Measurements from ENCODE around the gene COPS4.
"Not testable (repeated sequence)": the region's sequence is repeated elsewhere in the genome, so short reads cannot be mapped to it uniquely, and the experiment has no call there.

COPS4 gene

DNA sequence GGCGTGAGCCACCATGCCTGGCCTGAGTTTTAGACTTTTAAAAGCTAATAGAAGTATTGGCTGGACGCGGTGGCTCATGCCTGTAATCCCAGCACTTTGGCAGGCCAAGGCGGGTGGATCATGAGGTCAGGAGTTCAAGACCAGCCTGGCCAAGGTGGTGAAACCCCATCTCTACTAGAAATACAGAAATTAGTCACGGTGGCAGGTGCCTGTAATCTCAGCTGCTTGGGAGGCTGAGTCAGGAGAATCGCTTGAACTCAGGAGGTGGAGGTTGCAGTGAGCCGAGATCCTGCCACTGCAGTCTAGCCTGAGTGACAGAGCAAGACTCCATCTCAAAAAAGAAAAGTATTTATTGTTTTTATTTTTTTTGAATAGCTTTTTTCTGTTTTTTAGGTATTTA, 39.8 kb downstream of the COPS4 start:
- DNase-seq = not testable (repeated sequence)
- in situ Hi-C loops (cut with MboI; ENCODE audit: low pct_unique_long_range_greater_than_20kb, low sequenced_read_pairs) = loop anchor here (25.0 kb wide), 1 partner anchor 188 kb away; no protein-coding TSS in a partner anchor

DNA sequence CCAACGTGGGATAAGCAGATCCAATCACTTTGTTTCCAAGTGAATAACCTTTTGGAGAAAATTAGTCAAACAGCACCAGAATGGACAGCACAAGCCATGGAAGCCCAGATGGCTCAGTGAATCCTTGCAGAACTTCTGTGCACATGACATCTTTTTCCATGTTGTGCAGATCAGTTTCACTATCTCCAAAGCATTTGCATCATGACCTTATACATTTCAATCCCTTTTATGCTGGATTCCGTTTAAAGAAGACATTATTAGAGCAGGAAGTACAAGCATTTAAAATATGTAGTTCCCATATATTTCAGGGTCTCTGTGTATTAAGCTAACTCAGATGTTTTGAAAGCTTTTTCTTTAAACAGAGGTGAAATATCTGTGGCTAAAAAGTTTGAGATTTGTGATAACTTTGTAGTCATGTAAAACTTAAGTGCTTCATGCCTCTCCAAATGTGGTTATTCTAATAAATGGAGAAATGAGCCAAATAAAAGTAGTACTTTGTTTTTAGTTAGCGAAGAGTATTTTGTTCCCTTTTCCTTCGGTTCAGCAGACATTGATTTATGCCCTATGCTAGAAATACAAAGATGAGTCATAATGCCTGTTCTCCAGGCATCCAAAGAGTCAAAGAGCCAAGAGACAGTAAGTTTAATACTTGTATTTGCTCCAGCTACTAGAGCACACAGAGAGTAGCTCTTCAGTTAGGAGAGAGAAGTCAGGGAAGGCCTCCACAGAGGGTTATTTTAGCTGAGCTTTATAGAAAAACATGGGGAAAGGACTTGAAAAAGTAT, 40.5 kb downstream of the COPS4 start:
- no peak for DNase-seq
- in situ Hi-C loops (cut with MboI; ENCODE audit: low pct_unique_long_range_greater_than_20kb, low sequenced_read_pairs) = no loop called here

DNA sequence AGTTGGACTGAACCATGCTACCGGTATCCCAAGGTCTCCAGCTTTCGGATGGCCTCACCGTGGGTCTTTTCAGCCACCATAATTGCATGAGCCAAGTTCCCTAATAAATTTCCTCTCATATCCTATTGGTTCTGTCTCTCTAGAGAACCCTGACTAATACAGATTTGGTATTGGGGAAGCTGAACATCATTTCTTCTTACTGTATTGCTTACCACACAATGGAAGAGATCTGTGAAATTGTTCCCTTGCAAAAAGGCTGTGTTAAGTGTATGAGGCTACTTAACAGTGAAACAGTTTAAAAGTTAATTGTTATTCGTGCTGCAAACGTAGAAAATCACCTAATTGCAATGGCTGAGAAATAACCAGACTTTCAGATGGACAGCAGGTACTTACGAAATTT, 45.6 kb downstream of the COPS4 start:
- in situ Hi-C loops (cut with MboI; ENCODE audit: low pct_unique_long_range_greater_than_20kb, low sequenced_read_pairs) = no loop called here
- DNase-seq = no peak

DNA sequence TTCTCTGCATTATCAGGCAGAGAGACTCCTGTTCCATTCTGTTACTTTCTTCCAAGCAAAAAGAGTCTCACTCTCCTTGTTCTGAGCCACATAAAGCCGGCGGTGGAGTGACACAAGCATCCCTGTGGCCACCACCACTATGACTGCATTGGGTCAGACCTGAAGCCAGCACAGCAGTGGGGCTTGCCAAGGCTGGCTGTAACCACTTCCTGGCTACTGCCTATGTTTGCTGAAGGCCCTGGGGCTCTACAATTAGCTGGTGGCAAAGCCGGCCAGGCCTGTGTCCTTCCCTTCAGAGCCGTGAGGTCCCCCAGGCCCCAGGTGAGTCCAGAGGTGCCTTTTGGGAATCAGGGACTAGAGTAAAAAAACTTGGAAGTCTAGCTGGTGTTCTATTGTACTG, 47.8 kb downstream of the COPS4 start:
- DNase-seq = no peak
- in situ Hi-C loops (cut with MboI; ENCODE audit: low pct_unique_long_range_greater_than_20kb, low sequenced_read_pairs) = no loop called here

DNA sequence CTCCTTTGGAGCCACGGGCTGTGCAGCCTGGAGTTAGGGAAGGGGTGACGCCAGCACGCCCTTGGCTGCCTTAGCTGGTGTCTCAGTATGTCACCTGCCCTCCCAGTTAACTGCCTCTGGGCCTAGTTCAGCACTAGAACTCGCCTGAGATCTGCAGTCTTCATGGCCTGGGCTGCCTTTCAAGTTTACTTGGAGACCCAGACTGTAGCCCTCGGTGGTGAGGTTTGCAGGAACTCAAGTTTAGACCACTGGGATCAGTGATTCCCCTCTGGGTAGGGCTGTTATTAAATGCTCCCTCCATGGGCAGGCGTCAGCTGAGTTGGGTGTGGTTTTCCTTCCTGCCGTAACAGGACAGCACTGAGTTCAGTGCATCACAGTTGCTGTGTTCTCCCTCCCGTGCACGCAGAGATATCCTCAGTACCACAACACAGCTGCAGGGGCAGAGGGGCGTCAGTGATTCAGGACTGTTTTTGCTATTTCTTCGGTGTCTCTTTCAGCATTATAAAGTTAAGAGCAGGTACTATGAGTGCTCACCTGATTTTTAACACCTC, 49.0 kb downstream of the COPS4 start:
- in situ Hi-C loops (cut with MboI; ENCODE audit: low pct_unique_long_range_greater_than_20kb, low sequenced_read_pairs) = no loop called here
- DNase-seq = no peak

DNA sequence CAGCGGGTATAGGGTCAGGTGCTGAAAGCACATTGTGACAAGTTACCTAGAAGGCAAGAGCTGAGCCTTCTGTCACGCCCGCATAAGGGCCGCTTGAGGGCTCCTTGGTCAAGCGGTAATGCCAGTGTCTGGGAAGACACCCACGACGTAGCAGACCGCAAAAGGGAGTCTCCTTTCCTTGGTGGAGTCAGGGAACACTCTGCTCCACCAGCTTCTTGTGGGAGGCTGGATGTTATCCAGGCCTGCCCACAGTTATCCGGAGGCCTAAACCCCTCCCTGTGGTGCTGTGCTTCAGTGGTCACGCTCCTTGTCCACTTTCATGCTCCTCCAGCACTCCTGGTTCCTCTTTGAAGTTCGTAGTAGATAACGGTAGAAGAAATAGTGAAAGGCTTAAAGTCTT, 50.0 kb downstream of the COPS4 start:
- in situ Hi-C loops (cut with MboI; ENCODE audit: low pct_unique_long_range_greater_than_20kb, low sequenced_read_pairs); DNase-seq: not testable (repeated sequence)

DNA sequence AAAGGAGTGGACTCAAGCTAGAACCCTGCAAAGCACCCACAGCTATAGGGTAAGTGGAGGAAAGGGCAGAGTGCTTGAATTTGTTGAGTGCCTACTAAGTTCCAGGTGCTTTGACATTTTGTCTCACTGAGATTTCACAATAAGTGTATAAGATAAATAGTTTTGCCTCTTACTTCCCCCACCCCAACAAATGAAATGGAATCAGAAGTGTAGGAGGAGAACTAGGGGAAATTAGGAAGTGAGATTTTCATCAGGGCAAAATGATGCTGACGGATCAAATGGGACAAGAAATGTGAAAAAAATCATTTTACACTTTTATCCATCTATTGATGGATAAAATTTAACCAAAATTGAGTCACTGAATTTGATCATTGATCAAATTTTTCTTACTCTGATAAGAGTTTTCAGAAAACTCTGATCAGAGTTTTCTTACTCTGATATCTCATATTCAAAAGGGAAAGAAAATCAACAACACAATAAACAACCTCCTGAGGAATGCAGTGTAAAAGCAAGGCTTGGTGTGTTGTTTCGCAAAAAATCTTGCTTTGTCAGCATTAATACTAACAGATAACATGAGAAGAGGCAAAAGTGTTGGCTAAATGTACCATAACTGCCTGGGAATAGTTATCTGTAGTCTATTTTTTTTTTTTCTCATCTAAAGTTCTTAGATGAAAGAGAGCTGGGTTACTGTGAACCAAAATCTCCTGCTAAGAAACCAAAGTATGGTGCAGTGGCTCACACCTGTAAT, 54.6 kb downstream of the COPS4 start:
- no peak for DNase-seq
- in situ Hi-C loops (cut with MboI; ENCODE audit: low pct_unique_long_range_greater_than_20kb, low sequenced_read_pairs) = no loop called here

DNA sequence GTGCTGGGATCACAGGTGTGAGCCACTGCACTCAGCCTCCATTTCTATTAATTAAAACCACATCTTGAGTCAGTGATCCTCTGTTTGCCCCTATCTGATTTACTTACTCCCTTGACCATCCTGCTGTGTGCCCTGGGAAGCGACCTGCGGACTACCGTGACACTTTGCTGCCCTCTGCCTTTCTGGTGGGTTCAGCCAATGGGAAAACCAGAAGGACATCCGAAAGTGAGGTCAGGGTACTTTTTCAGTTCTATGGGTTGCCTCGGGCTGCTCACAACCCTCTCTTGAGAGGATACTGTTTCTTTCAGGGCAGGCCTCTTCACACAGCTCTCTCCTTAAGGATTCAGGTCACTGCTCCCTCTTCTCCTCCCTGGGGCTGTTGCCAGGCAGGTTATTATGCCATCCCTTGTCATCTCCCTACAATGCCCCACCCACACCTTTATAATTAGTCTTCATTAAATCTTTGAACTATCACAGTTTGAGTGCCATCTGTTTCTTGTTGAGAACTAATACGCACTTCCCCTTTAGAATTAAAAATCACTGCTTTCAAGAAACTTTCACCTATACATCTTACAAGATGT, 58.2 kb downstream of the COPS4 start:
- in situ Hi-C loops (cut with MboI; ENCODE audit: low pct_unique_long_range_greater_than_20kb, low sequenced_read_pairs) = no loop called here
- no peak for DNase-seq

DNA sequence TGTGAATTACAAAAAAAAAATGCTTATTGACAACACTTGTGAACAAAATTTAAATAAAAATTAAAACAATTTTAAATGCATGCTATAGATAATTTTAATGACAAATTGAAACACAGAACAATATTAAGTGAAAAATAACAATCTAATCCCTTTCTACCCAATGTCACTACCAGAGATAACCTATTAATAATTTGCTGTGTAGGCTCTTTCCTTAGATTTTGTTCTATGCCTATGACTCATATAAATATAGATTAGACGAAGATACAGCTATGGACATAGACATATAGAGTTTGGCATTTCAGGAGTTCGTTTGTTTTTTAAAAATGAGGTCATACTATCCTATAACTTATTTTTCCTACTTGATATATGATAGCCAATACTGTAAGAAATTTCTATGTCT, 61.4 kb downstream of the COPS4 start:
- in situ Hi-C loops (cut with MboI; ENCODE audit: low pct_unique_long_range_greater_than_20kb, low sequenced_read_pairs) = no loop called here
- no peak for DNase-seq

DNA sequence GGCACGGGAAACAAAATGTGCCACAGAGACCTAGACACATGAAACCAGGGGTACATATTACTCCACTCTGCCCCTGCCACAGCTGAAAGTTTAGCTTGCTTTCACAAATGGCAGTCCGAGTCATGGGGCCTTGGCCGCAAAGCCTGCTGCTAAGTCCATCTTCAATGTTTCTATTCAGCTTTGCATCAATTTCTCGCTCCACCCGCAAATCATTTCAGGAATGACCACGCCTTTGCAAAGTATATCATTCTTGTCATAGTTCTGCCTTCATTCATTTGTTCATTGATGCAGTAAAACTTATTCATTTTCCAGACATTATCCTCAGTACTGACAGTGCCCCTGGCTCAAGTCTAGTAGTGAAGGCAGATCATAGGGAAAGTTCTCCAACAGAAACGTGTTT, 70.0 kb downstream of the COPS4 start:
- in situ Hi-C loops (cut with MboI; ENCODE audit: low pct_unique_long_range_greater_than_20kb, low sequenced_read_pairs) = no loop called here
- DNase-seq = no peak

DNA sequence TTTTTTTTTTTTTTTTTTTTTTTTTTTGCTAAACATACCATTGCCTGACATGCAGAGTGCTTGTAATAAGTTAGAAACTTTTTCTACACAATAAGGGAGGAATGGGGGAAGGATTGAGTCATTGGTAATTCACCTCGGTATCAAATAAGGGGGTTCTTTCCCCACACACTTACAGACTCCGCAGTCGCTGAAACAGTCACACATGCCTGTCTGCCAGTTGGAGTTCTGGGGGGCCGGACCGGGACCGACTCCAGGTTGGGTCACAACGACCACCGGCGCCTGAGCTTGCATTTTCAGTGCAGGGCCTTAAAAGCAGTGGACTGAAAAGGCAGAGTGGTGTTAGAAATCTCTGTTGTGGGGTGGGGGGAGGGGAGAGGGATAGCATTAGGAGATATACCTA, 72.6 kb downstream of the COPS4 start:
- in situ Hi-C loops (cut with MboI; ENCODE audit: low pct_unique_long_range_greater_than_20kb, low sequenced_read_pairs) = no loop called here
- DNase-seq = no peak

DNA sequence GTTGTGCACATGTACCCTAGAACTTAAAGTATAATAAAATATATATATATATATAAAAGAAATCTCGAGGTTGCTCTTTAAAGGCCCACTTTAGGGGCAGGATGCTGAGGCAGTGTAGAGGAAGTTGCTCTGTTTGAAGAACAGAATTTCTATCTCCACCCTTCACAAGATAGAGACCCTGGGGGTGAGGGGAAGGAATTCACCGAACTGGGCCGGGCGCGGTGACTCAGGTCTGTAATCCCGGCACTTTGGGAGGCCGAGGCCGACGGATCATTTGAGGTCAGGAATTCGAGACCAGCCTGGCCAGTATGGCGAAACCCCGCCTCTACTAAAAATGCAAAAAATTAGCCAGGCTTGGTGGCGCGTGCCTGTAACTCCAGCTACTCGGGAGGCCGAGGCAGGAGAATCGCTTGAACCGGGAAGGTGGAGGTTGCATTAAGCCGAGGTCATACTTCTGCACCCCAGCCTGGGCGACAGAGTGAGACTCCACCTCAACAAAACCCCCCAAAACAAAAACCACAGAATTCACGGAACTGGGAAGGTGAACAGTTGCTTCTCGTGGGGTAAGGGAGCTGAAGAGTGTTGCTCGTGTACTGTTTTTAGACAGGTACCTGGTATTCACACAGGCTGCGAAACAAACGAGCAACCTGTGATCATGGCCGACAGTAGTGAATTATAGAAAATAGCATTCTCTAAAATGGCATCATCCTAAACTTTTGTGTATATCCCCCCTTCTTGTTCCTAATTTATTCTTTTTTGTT, 73.3 kb downstream of the COPS4 start:
- in situ Hi-C loops (cut with MboI; ENCODE audit: low pct_unique_long_range_greater_than_20kb, low sequenced_read_pairs) = no loop called here

DNA sequence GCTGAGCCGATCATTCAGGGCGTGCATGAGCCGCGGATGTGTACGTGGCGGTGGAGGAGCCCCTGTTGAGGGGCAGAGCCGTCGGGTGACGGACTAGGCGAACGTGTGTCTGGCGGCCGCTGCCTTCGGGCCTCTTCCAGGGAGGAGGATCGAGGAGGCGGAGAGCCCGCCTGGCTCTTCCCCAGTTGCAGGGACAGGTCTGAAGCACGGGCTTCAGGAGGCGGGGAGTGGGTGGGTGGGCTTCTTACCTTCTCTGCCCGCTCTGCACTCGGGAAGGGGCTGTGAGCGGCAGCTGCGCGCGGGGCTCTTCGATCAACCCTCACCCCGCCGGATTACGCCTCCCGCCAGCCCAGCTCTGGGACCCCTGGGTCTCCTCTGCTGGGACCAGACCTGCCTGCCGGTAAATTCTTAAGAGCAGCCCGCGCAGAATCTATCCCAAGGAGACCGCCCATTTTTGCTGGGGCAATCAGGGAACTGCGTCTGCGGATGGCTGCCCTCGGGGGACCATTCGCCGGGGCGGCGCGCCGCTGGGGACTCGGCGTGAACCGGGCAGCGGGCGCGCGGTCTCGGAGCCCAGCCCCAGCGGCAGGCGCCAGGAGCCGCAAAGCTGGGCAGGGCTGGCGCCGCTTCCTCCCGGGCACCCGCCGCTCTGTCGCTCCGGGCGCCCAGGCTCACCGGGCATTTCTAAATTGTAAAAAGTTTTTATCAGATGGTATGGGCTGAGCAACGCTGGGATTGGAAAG, 74.7 kb downstream of the COPS4 start:
- DNase-seq = peak; percentile 53

More for the DNA sequence above, 73.3 kb downstream of the COPS4 start:
- DNase-seq = no peak

DNA sequence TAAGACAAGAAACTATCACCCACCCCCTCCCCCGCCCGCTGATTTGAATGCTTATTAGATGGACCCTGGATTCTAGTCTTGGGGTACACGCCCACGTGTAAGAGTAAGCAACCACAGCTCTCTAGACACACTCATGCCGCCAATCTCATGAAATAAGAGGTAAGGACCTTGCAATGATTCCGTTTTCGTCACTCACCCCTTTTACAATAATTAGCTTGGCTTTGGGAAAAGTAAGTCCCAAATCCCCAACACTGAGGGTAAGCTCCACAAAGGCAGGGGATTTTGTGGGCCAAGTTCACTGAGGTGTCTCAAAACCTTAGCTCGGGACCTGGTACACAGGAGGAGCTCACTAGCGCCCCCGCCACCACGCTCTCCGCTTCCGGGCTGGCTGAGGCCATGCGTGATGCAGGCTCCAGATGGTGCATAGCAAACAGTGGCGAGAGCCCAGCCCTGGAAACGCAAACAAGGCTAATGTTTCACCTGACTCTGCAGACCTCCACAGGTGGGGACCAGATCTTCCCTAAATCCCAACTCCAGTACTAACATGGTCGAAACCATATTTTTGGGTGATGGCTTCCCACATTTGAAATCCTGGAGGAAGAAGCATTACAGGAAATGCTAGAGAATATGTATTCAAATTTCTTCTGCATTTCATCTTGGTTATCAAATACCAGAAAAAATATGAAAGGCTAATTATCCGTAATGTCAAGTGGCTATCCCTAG, 75.4 kb downstream of the COPS4 start:
- in situ Hi-C loops (cut with MboI; ENCODE audit: low pct_unique_long_range_greater_than_20kb, low sequenced_read_pairs) = no loop called here
- DNase-seq = peak; percentile 94

More for the DNA sequence above, 74.7 kb downstream of the COPS4 start:
- in situ Hi-C loops (cut with MboI; ENCODE audit: low pct_unique_long_range_greater_than_20kb, low sequenced_read_pairs) = no loop called here

DNA sequence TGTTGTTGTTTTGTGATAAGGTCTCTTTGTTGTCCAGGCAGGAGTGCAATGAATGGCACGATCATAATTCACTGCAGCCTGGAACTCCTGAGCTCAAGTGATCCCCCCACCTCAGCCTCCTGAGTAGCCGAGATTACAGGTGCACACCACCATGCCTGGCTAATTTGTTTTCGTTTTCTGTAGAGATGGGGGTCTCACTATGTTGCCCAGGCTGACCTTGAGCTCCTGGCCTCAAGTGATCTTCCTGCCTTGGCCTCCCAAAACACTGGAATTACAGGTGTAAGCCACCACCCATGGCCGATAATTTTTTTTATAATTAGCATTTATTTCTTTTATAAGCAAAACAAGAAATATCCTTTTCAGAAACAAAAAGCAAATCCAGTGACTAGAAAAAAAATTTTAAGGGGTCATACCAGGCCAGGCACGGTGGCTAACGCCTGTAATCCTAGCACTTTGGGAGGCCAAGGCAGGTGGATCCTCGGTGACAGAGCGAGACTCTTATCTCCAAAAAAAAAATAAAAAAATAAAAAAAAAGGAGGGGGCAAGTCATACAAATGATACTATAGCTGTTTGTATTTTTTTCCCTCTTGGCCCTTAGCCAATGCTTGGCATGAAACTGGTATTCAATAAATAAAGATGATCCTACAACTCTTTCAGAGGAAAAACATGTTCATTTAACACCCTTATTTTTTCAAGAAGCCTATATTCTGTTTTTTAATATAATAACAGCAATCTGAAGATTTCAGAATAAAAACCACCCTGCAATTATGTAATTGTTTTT, 76.2 kb downstream of the COPS4 start:
- peak; percentile 16 for DNase-seq
- in situ Hi-C loops (cut with MboI; ENCODE audit: low pct_unique_long_range_greater_than_20kb, low sequenced_read_pairs) = no loop called here

DNA sequence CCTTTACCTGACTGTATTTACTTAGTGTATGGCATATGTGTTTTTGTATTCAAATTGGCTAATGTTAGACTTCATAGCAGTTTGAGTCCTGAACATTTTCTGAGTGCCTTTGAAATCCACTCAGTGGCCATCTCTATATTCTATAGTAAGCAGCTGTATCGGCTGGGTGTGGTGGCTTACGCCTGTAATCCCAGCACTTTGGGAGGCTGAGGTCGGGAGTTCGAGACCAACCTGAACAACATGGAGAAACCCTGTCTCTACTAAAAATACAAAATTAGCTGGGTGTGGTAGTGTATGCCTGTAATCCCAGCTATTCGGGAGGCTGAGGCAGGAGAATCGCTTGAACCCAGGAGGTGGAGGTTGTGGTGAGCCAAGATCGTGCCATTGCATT, 76.8 kb downstream of the COPS4 start:
- in situ Hi-C loops (cut with MboI; ENCODE audit: low pct_unique_long_range_greater_than_20kb, low sequenced_read_pairs) = not testable (repeated sequence)
- peak; percentile 38 for DNase-seq

DNA sequence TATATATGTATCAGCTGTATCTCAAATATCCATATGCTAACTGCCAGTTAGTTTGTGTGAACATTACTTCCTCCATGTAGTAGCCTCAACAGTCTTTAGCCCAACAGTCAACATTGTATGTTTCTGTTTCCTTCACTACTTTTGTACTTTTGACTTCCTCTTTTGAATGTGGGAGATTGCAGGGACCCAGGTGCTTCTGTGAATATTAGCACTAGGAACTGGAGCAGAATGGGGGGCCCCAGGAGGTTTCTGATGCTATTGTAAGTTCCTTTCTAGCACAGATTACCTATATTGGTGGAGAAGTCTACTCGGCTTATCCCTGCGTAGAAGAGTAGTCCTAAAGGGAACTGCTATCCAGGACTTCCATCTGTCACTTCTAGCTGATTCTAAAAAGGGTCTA, 77.2 kb downstream of the COPS4 start:
- peak; percentile 92 for DNase-seq
- in situ Hi-C loops (cut with MboI; ENCODE audit: low pct_unique_long_range_greater_than_20kb, low sequenced_read_pairs) = no loop called here
